Activated CD8-positive, alpha-beta memory T cell treated with anti-CD3 and anti-CD28 coated beads, Interleukin-2, amount 50 U/mL, for 24 hours (primary cell): ENCODE results near the gene TCP11.

Source experiments
- DNase-seq: peaks from one replicate; pipeline ENCODE4 v3.0.0-alpha.2; 2020; ENCODE audit errors: extremely low read depth

Gene TCP11

DNA sequence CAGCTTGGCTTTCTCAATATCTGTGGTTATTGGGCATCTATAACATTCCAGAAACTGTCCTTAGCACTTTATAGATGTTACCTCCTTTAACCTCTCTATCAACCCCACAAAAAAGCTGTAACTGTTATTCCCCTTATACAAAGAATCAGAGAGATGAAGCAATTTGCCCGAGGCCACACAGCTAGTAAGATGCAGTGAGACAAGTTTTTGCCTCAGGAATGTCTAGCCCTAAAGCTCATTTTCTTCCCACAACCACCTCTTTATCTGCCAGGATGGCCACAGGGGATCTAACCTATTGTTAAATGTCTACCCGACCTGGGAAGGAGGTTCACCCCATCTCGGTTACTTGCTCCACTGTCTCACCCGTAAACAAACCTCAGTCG, 31.9 kb upstream of the TCP11 start:
- no peak for DNase-seq

GRCh38 chr6:35170891-35171290, 29.8 kb upstream of the TCP11 start:
- DNase-seq = no peak

- no peak for DNase-seq
Observed at GRCh38 chr6:35170166-35170565, 29.0 kb upstream of the TCP11 start.

- DNase-seq = no peak
Observed at GRCh38 chr6:35168461-35168861, 27.3 kb upstream of the TCP11 start.

GRCh38 chr6:35167505-35167904, 26.4 kb upstream of the TCP11 start:
- DNase-seq = no peak

DNA sequence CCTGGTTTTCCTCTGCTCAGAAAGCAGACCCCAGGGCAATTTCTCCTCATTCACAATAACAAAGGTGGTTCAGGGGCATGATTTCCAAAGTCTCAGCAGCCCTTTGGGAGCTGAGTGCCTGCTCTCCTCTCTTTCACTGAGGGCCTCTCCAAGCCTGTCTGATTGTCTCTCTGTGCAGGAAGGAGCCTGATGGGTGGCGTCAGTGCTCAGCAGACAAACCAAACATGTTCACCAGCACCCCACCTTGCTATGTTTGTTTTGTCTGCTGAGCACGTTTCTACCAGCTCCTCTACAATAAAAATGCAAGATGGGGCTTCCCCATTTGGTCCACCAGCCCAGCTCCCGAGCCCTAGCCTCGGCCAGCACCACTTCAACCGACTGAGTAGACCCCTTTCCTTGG, 25.4 kb upstream of the TCP11 start:
- no peak for DNase-seq

DNA sequence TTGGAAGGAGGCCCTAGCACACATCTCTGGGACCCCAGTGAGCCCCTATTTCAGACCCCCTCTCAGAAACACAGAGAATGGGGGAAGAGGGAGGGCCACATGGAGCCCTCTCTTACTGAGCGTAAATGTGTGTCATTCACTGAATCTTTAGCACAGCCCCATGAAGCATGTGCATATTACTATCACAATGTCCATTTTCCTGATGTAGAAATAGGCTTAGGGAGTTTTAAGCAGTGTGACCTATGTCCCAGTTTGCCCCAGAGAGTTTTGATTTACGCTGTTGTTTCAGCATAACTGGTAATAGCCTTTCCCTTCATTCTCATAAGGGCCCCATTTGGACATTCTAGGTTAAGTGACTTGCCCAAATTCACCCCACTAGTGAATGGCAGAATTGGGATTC, 25.0 kb upstream of the TCP11 start:
- DNase-seq = no peak

DNA sequence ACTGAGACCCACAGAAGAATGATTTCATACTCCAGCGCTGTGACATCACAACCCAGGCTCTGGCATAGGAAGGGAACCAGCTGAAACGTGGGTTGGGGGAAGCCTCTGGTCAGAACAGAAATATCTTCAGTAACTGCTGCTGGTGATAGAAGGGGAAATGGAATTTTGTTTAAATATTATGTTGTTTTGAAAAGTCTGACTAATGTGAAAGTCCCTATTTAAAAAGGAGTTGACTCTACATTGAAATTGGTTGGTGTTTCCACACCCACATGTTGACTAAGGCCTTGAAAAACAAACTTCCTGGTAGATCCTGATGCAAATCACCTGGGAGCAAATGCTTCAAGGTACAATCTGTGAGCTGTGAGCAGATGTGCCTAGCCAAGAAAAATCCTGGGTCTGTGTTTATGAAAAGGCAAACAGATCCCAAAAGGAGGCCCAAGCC, 24.5 kb upstream of the TCP11 start:
- DNase-seq = no peak

- no peak for DNase-seq
Observed at GRCh38 chr6:35164868-35165267, 23.7 kb upstream of the TCP11 start.

DNA sequence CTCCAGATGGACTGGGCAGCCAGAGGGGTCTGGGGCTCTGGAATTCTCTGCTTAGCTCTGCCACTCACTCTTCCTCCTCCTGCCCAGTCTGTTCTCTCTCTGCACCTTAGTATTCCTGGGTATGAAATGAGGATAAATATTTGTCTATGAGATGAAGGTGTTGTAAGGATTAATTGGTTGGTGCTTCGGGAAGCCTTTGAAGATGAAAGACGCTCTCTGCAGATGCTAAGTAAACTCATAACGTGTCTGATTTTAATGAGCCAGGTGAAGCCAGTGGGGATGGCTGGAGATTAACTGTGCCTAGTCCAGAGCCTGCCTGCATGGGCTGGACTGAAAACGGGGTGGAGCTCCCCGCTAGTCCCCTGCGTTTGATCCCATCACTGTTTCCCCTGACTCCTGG, 23.1 kb upstream of the TCP11 start:
- DNase-seq = no peak

- no peak for DNase-seq
Observed at GRCh38 chr6:35163836-35164235, 22.7 kb upstream of the TCP11 start.

DNA sequence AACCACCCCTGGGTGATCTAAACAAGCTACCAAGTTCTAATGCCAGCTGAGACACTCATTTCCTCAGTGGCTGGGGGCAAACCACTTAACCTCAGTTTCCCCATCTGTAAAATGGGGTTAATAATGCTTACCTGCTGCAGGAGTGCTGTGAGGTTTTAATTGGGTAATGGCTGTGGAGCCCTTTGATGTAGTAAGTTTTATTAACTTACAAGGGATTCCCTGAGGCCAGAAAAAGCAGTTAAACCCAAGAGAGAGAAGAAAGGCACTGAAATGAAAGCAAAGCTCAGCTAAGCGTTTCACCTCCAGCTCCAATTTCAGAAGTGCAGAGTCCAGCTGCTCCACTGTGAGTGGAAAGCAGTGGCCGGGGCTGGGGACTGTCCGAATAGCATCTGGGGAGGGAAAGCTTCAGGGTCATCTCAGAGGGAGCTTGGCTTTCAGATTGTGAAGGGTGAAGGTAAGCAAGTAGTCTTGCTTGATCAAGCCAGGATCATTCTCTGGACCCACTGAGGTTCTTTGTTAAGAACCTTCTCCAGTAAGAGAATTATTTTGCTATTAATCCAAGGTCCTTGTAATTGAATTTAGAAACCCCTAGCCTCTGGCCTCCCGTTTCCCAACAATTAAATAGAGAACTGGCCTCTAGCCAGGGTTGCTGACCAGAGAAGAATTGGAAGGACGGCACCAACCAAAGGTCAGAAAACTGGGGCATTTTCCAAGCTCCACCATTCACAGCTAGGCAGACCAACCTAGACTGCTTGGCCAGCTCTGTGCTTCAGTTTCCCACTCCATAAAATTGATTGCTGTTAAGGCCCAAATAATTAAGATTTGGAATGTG, 20.9 kb upstream of the TCP11 start:
- DNase-seq = no peak

DNA sequence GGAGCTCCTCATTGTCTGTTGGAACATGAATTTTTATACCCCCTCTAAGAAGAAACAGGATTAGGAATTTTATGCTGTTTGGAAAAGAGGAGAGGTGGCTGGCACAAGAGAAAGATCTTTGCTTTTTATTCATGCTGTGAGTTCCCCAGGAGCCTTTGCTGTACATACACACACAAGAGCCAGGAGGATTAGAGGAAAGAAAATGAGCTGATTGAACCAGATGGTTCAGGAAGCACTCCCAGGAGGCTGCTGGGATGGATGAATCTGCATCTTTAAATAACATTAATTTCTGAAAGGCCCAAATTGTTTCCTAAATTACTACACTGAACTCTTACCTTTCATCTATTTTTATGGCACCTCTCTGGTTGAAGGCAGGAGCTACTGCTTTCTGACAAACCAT, 20.1 kb upstream of the TCP11 start:
- DNase-seq = no peak

- no peak for DNase-seq
Observed at GRCh38 chr6:35160642-35161041, 19.5 kb upstream of the TCP11 start.

DNA sequence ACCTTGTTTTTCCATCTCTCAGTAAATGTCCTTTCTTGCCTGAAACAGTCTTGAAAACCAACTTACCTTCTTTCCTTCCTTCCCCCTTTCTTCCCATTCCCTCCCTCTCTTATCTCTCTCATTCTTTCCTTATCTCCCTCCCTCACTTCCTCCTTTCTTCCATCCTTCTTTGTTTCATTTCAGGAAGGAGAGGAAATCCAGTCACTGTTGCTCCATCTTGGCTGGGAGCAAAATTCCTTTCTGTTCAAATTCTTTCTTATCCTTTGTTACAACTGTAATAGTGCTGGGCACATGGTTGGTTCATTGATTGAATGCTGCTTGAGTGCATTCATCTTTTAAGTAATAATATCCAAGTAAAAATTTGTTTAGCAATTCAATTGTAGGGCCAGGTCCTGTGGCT, 17.4 kb upstream of the TCP11 start:
- DNase-seq = no peak

GRCh38 chr6:35154947-35155346, 13.8 kb upstream of the TCP11 start:
- DNase-seq = no peak

- no peak for DNase-seq
Observed at GRCh38 chr6:35154262-35154661, 13.1 kb upstream of the TCP11 start.

- no peak for DNase-seq
Observed at GRCh38 chr6:35152067-35152707, 11.0 kb upstream of the TCP11 start.

DNA sequence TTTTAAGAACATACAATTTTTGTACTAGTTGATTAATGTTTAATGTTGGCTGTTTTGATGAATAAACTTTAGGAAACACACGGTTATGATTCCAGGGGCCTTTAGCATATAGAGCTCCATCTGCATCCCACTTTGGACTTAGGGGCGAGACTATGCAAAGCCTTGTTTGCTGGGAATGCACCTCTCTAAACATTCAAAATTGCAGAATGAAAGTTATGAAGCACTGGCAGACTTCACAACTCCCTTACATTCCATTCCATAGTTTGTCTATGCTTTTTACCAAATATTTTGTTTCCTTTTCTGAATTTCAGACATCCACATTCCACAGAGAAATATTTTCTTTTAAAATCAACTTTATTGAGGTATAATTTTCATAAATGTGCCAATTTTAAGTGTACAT, 10.3 kb upstream of the TCP11 start:
- DNase-seq = no peak

DNA sequence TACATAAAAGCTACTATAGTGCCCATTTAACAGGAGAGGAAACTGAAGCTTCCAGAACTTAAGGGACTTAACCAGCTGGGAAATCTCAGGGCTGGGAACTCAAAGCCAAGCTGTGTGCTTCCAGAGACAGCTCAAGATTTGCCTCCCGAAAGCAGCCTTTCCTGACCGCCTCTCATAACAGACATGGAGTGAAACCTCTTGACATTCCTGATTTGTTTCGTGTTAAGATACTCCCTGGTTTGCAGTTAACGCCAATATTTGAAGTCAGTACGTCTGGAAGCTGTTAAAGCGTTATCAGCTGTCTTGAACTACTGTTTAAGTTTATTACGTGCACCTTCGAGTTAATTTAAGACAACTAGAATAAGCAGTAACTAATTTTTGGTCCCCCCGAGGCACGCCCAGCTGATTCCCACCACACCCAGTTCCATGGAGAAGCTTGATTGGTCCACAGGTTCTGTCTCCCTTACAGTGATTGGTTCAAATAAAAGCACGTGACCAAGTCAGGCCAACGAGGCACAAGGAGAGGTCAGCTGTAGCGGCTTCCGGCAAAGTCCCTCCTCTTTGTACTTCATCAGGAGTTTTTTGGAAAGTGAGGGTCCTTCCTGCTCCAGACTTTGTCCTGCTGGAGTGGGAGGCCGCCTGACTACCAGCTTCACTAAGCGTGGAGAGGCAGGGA, 8.9 kb upstream of the TCP11 start:
- DNase-seq = no peak

DNA sequence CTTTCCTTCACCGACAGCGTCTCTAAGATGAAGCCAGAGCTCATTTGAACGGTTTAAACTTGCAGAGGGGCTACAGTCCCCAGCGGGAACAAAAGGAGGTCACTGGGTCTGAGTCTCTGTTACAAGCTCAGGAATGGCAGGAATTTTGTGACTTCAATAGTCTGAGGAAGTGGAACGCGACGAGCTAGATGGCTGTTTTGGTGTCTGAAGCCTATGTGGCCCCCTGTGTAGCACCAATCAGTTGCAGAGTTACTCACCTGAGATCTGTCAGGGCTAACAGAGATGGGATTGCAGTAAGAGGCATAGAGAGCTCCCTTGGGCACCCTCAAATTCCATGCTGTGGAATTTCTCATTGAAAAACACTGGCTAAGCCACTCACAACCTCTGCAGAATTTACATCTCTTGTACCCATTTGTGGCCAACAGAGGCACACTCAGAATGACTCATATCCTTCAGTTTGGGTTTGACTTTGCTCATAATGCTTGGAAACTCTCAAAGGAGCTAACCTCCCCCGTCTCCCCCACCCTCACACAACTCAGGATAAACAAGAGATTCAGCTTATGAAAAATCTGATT, 7.1 kb upstream of the TCP11 start:
- DNase-seq = no peak

- no peak for DNase-seq
Observed at GRCh38 chr6:35147486-35147885, 6.3 kb upstream of the TCP11 start.

GRCh38 chr6:35147026-35147425, 5.9 kb upstream of the TCP11 start:
- DNase-seq = no peak
